K562 (cell line): ENCODE results near the gene YAF2. TPM values are rescaled to one million over a fixed set of nuclear protein-coding genes. Genes with fewer than 3 reads are reported as not detected.

Experiments used
- ATAC-seq: fragments of 200-7000 bp; cut with Tn5 transposase; 3 replicates; pipeline ENCODE4 v1.9.1; 2020; ENCODE audit warnings: moderate library complexity
- BruUV-seq: library from RNA; stranded (reverse); fragments of 400-500 nt; replicated peaks from 2 replicates; lab custom pipeline; 2021; lab: Mats Ljungman, UMichigan
- CTCF ChIA-PET: fragments of 300-600 bp; formaldehyde crosslinking; extraction: SDS; loops from one replicate; lab custom pipeline; 2021; ENCODE audit warnings: low intra/inter-chr PET ratio; lab: Yijun Ruan, JAX
- POLR2A ChIA-PET: fragments of 300-600, 350-650 bp; sonication (Branson Sonifier 250); formaldehyde crosslinking; extraction: SDS; loops from one replicate; lab custom pipeline; 2021; ENCODE audit warnings: antibody characterized with exemption, inconsistent platforms; lab: Yijun Ruan, JAX
- DNase-seq, 4 experiments: peaks; one replicate each; pipeline versions ENCODE4 v3.0.0 to v3.0.0-alpha.2; 2011 to 2018; ENCODE audit warnings: low spot score in 3 of 4, mixed read lengths in 3 of 4; ENCODE audit errors: extremely low read depth in 1 of 4
- FAIRE-seq: peaks from 2 replicates; lab custom pipeline; 2011; peaks lifted over from hg19 to GRCh38; lab: Jason Lieb, UNC
- H2AFZ ChIP-seq: 2 replicates; pipeline ENCODE4 v1.6.0; 2011; ENCODE audit warnings: low read depth, low read length, control low read depth, inconsistent platforms
- H3K27ac ChIP-seq: fragments of 200-600 bp; 3 replicates; pipeline ENCODE4 v1.8.0; 2011; ENCODE audit warnings: low read depth, mild to moderate bottlenecking, control low read depth, inconsistent platforms, low read length, moderate library complexity, mixed read lengths; ENCODE audit errors: extremely low read depth
- H3K27me3 ChIP-seq, 2 experiments: fragments of 300-600 bp in 1 of 2; 2 replicates in 1 of 2; 3 replicates in 1 of 2; pipeline versions ENCODE4 v1.6.0 to v1.8.0; 2011; ENCODE audit warnings: inconsistent platforms in 2 of 2, low read length in 2 of 2, mild to moderate bottlenecking in 1 of 2, mixed read lengths in 1 of 2, moderate library complexity in 1 of 2; ENCODE audit not compliant: control insufficient read depth in 2 of 2, insufficient read depth in 2 of 2
- H3K36me3 ChIP-seq: fragments of 300-600 bp; 3 replicates; pipeline ENCODE4 v1.8.0; 2011; ENCODE audit warnings: mild to moderate bottlenecking, low read length, inconsistent platforms; ENCODE audit not compliant: control insufficient read depth, insufficient read depth
- H3K4me1 ChIP-seq, 2 experiments: fragments of 200-600 bp in 1 of 2; replicated peaks in 1 of 2; 2 replicates in 1 of 2; 3 replicates in 1 of 2; pipeline versions ENCODE4 v1.5.1 to v1.8.0; 2011; ENCODE audit warnings: inconsistent platforms in 2 of 2, low read length in 2 of 2, mild to moderate bottlenecking in 1 of 2, mixed read lengths in 1 of 2, moderate library complexity in 1 of 2; ENCODE audit not compliant: control insufficient read depth in 2 of 2, insufficient read depth in 2 of 2
- H3K4me2 ChIP-seq: 2 replicates; pipeline ENCODE4 v1.6.1; 2011; ENCODE audit warnings: low read length, control low read depth, inconsistent platforms, mixed read lengths; ENCODE audit not compliant: insufficient read depth
- H3K4me3 ChIP-seq: fragments of 200-600 bp; sonication (generic), shearing (Covaris generic); 2 replicates; pipeline ENCODE4 v1.5.1; 2016; ENCODE audit warnings: control low read depth, inconsistent platforms
- H3K79me2 ChIP-seq: fragments of 200-600 bp; 3 replicates; pipeline ENCODE4 v1.8.0; 2011; ENCODE audit warnings: low read length, inconsistent platforms; ENCODE audit not compliant: control insufficient read depth, insufficient read depth
- H3K9ac ChIP-seq, 2 experiments: 2 replicates each; pipeline versions ENCODE4 v1.6.0 to v1.6.1; 2011; ENCODE audit warnings: low read depth in 2 of 2, low read length in 2 of 2, control low read depth in 1 of 2, inconsistent platforms in 1 of 2, mild to moderate bottlenecking in 1 of 2, mixed read lengths in 1 of 2; ENCODE audit not compliant: insufficient read depth in 1 of 2
- H3K9me1 ChIP-seq: one replicate; pipeline ENCODE4 v1.6.0; 2011; ENCODE audit warnings: inconsistent platforms, mild to moderate bottlenecking, low read length, moderate library complexity; ENCODE audit not compliant: control insufficient read depth, insufficient read depth
- H3K9me3 ChIP-seq: replicated peaks from 2 replicates; pipeline ENCODE4 v1.5.1; 2011; ENCODE audit warnings: low read depth, low read length, inconsistent platforms; ENCODE audit not compliant: control insufficient read depth, insufficient read depth
- H4K20me1 ChIP-seq: replicated peaks from 2 replicates; pipeline ENCODE4 v1.6.1; 2011; ENCODE audit warnings: low read length, inconsistent platforms, mixed read lengths; ENCODE audit not compliant: control insufficient read depth, insufficient read depth
- CBFA2T3 ChIP-seq: fragments of 450-650 bp; IDR thresholded peaks from 2 replicates; pipeline ENCODE4 v1.6.1; 2017
- CREB3 ChIP-seq: fragments of 450-650 bp; conservative IDR thresholded peaks from 2 replicates; pipeline ENCODE4 v1.6.1; 2016; ENCODE audit warnings: missing genetic modification characterization, low read depth, mild to moderate bottlenecking, missing compliant biosample characterization, moderate library complexity
- DNMT1 ChIP-seq: fragments of 450-650 bp; IDR thresholded peaks from 2 replicates; pipeline ENCODE4 v1.6.1; 2016; ENCODE audit warnings: antibody characterized with exemption, mild to moderate bottlenecking
- E4F1 ChIP-seq: fragments of 250-450 bp; sonication (Bioruptor Pico); IDR thresholded peaks from 2 replicates; pipeline ENCODE4 v1.5.0; 2021; ENCODE audit warnings: mild to moderate bottlenecking, borderline replicate concordance
- ELK1 ChIP-seq: sonication (generic); formaldehyde crosslinking; IDR thresholded peaks from 2 replicates; pipeline ENCODE4 v1.8.1; 2022; ENCODE audit warnings: missing genetic modification reagents
- FIP1L1 ChIP-seq: fragments of 200-400 bp; formaldehyde crosslinking; IDR thresholded peaks from 2 replicates; pipeline ENCODE4 v1.6.1; 2018; ENCODE audit warnings: mild to moderate bottlenecking, low read depth, low read length; ENCODE audit not compliant: poor library complexity, severe bottlenecking
- GATAD2A ChIP-seq: fragments of 450-650 bp; IDR thresholded peaks from 2 replicates; pipeline ENCODE4 v1.6.1; 2017
- MITF ChIP-seq: IDR thresholded peaks from 2 replicates; pipeline ENCODE4 v1.6.1; 2014; ENCODE audit warnings: antibody characterized with exemption
- MTF1 ChIP-seq: fragments of 250-450 bp; sonication (Bioruptor Pico); IDR thresholded peaks from 2 replicates; pipeline ENCODE4 v1.9.0; 2021; ENCODE audit warnings: moderate library complexity, mild to moderate bottlenecking, inconsistent platforms, borderline replicate concordance
- PHF8 ChIP-seq: fragments of 200-600 bp; sonication (generic); IDR thresholded peaks from 2 replicates; pipeline ENCODE4 v1.6.1; 2012; ENCODE audit warnings: mixed run types, mild to moderate bottlenecking, inconsistent platforms, low read length, moderate library complexity, borderline replicate concordance
- TSHZ1 ChIP-seq: fragments of 250-450 bp; sonication (Bioruptor Pico); IDR thresholded peaks from 2 replicates; pipeline ENCODE4 v1.4.0; 2020; ENCODE audit warnings: mild to moderate bottlenecking, moderate library complexity
- ZNF583 ChIP-seq: fragments of 250-450 bp; sonication (Bioruptor Pico); IDR thresholded peaks from 2 replicates; pipeline ENCODE4 v1.4.0; 2020
- WGBS: fragments of 100-300 bp; shearing (Covaris generic); methylation state at CpG from one replicate; pipeline ENCODE4 v1.1.6; 2016; ENCODE audit warnings: low coverage, mixed read lengths; ENCODE audit not compliant: insufficient coverage; ENCODE audit errors: missing lambda C conversion rate; 5-methylcytosine and 5-hydroxymethylcytosine counted together
- in situ Hi-C: fragments of 300-500 bp; cut with MboI; formaldehyde crosslinking; loops from 4 replicates; pipeline ENCODE4 v1.15.0; 2018; ENCODE audit warnings: inconsistent platforms, mixed read lengths
- intact Hi-C: fragments of 100-400 bp; cut with micrococcal nuclease; formaldehyde crosslinking; loops from 2 replicates; pipeline ENCODE4 v1.14.2; 2022
- polyA plus RNA-seq, 8 experiments: library from polyadenylated mRNA; depleted of rRNA in 4 of 8; stranded (reverse) in 5 of 8; unstranded in 3 of 8; fragments of >200 nt; fragmentation: Nextera tagmentation in 2 of 8; fragmentation: Illumina TruSeq in 1 of 8; extraction: Ambion mirVana in 2 of 8; extraction: Trizol in 1 of 8; gene quantifications; 2 replicates each; pipeline versions ENCODE4 v1.2.1 to v1.2.3, GENCODE V29; 2011 to 2014; ENCODE audit warnings: inconsistent platforms in 1 of 8, missing spikeins in 1 of 8
- total RNA-seq, 7 experiments: library from RNA; depleted of rRNA in 6 of 7; stranded (reverse); fragments of >200 nt in 6 of 7; fragmentation: Illumina TruSeq in 2 of 7; extraction: Trizol in 2 of 7; gene quantifications; 2 replicates each; pipeline versions ENCODE4 v1.2.1 to v1.2.3, GENCODE V29; 2011 to 2021; ENCODE audit warnings: low replicate concordance in 1 of 7

Gene YAF2
- total and polyA plus RNA-seq, 9 of the 15 experiments (the other 6 are each of a cell fraction or from before 2014, with no cell fraction given): 10.6 to 26.4 (median 21.3) TPM

GRCh38 chr12:42118136-42118879 lies 119.7 kb downstream of the YAF2 start:
- no peaks in the 10 kb centered on the region for H4K20me1 ChIP-seq
- H3K4me2 ChIP-seq: no peak overlapping the region
- ChIA-PET CTCF (no interaction called here), POLR2A (interaction anchor here (0.7 to 1.3 kb wide), 3 partner anchors 10 to 41 kb away, joined by 3 read pairs; no protein-coding TSS in a partner anchor)
- DNase-seq (no peak), FAIRE-seq (no peak), ATAC-seq (no peak)
- in situ Hi-C loops (no loop called here), intact Hi-C loops (no loop called here)
- no peak overlapping the region for H2AFZ ChIP-seq
- no peaks in the 10 kb centered on the region for H3K9me3 ChIP-seq
- no peak overlapping the region for H3K4me3 ChIP-seq
- H3K4me1 ChIP-seq: no peaks in the 10 kb centered on the region
- H3K27me3 ChIP-seq: no peaks in the 10 kb centered on the region
- no peak overlapping the region for H3K9ac ChIP-seq
- H3K79me2 ChIP-seq: no peaks in the 10 kb centered on the region
- H3K9me1 ChIP-seq: peaks cover 2% of the 10 kb centered on the region
- 74% methylated on average over 5 of the region's 5 CpGs for WGBS
- peaks cover 6% of the 10 kb centered on the region; the same call in 1 of the 3 replicates for H3K36me3 ChIP-seq
- BruUV-seq: no TSS peak
- H3K27ac ChIP-seq: no peak overlapping the region
- TF ChIP-seq E4F1 (CRISPR knock-in tag) (no peak), PHF8 (no peak), CBFA2T3 (no peak), CREB3 (tag) (no peak), MTF1 (CRISPR knock-in tag) (no peak), TSHZ1 (no peak), MITF (no peak), FIP1L1 (no peak), ZNF583 (CRISPR knock-in tag) (no peak), GATAD2A (no peak), ELK1 (no peak), DNMT1 (no peak)
